Activated CD8-positive, alpha-beta memory T cell treated with anti-CD3 and anti-CD28 coated beads for 1 hour (primary cell): Measurements from ENCODE around the gene CYP2C9.
"Not testable (repeated sequence)": the region's sequence is repeated elsewhere in the genome, so short reads cannot be mapped to it uniquely, and the experiment has no call there.

Experiments used
- DNase-seq, 2 donors: peaks; one replicate each; pipeline ENCODE4 v3.0.0-alpha.2; 2020; ENCODE audit warnings: low read depth in 1 of 2; ENCODE audit errors: extremely low read depth in 1 of 2

CYP2C9 gene

GRCh38 chr10:94938383-94938782 is at the start of gene CYP2C9:
CYP2C9 (plus strand) TSS chr10:94938658; CDS start chr10:94938683, 25 bp downstream.
- DNase-seq = no peak

- DNase-seq = no peak
Observed at GRCh38 chr10:94889123-94889522, 49.3 kb upstream of the CYP2C9 start.

DNA sequence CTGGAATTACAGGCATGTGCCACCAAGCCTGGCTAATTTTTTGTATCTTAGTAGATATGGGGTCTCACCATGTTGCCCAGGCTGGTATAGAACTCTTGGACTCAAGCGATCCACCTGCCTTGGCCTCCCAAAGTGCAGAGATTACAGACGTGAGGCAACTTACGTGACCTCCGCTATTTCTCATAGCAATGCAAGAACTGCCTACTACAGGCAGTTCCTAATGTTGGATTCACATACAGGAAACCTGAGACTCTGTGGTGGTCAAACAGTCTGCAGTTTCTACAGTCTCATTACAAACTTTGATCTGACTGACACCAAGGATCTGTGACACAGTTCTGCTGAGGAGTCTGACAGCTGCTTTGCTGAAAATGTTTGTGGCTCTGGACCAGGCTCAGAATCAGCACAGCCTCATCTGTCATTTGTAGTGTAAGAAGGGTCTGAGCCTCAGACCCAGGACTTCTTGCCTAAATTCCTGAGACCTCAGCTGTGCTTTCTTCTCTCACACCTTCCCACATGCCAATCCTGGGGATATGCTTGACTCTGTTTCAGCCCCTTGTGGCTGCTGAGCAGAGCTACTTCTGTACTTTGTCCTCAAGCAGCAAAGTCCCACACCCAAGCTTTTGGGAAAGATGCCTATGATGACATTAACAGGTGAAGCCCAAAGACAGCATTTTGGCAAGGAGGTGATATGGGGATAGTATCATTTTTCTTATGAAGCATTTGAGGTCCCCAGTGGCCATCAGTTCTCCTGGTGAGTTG is 48.0 kb upstream of the CYP2C9 start:
- DNase-seq = no peak

- DNase-seq = not testable (repeated sequence)
Observed at GRCh38 chr10:94898414-94898813, 40.0 kb upstream of the CYP2C9 start.

GRCh38 chr10:94902080-94902479 is 36.4 kb upstream of the CYP2C9 start:
- DNase-seq = no peak

GRCh38 chr10:94902570-94902969 is 35.9 kb upstream of the CYP2C9 start:
- no peak for DNase-seq

- DNase-seq = not testable (repeated sequence)
Observed at GRCh38 chr10:94904506-94905148, 33.8 kb upstream of the CYP2C9 start.

GRCh38 chr10:94916423-94916822 is 22.0 kb upstream of the CYP2C9 start:
- DNase-seq = no peak

GRCh38 chr10:94936721-94937120 is 1.7 kb upstream of the CYP2C9 start:
- no peak for DNase-seq

DNA sequence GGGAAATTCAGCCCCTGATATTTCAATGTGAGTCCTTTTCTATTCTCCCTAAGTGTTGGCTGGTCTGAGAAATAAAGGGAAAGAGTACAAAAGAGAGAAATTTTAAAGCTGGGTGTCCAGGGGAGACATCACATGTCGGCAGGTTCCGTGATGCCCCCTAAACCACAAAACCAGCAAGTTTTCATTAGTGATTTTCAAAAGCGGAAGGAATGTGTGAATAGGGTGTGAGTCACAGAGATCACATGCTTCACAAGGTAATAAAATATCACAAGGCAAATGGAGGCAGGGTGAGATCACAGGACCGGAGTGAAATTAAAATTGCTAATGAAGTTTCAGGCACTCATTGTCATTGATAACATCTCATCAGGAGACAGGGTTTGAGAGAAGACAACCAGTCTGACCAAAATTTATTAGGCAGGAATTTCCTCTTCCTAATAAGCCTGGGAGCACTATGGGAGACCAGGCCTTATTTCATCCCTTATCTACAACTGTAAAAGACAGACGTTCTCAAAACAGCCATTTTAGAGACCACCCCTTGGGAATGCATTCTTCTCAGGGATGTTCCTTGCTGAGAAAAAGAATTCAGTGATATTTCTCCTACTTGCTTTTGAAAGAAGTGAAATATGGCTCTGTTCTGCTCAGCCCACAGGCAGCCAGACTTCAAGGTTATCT is 5.1 kb downstream of the CYP2C9 start:
- not testable (repeated sequence) for DNase-seq

DNA sequence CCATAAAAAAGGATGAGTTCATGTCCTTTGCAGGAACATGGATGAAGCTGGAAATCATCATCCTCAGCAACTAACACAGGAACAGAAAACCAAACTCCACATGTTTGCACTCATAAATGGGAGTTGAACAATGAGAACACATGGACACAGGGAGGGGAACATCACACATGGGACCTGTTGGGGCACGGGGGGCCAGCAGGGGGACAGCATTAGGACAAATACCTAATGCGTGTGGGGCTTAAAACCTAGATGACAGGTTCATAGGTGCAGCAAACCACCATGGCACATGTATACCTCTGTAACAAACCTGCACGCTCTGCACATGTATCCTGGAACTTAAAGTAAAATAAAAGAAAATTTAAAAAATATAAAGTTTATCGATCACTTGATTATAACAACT is 7.7 kb downstream of the CYP2C9 start:
- not testable (repeated sequence) for DNase-seq

GRCh38 chr10:94963901-94964300 is 25.4 kb downstream of the CYP2C9 start:
- no peak for DNase-seq

- DNase-seq = no peak
Observed at GRCh38 chr10:94983555-94983954, 45.1 kb downstream of the CYP2C9 start.

DNA sequence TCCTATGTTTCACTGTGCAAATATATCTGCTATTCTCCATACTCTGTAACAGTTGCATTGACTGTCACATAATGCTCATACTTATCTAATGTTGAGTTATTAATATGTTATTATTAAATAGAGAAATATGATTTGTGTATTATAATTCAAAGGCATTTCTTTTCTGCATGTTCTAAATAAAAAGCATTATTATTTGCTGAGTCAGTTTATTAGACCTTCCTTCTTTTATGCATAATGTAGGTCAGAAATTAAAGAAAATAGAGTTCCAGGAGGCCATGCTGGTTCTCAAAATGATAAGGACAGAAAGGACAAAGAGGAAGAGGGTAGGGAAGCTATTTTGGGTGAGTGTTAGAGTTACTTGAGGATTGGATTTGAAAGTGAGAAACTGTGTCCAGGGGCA is 50.7 kb downstream of the CYP2C9 start:
- DNase-seq = no peak

DNA sequence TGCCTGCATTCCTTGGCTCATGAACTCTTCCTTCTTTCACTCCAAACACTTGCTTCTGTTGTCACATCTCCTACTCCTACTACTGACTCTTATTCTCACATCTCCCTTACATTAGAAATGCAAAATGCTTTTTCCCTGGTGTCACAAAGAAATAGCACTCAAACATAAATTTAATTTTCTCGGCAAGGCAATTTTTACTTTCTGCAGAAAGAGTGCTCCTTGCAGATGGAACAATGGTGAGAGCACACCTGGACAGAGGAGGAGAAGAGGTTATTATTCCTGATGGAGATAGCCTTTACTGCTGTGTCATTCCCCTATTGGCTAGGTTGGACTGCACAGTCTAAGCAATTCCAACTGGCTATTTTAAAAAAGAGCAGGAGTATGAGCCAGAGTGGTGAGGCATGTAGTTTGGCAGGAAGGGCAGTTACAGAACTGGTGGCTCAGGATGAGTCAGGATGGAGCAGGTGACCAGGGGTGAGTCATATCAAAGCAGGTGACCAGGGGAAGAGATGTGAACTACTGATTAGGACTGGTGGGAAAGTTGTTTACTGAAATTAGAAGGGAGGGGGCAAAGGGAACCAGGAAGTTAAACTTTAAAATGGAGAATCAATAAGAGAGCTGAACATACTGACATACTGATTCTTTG is 52.9 kb downstream of the CYP2C9 start:
- DNase-seq = no peak

- DNase-seq = no peak
Observed at GRCh38 chr10:94992811-94993210, 54.4 kb downstream of the CYP2C9 start.

GRCh38 chr10:94997741-94998174 is 59.3 kb downstream of the CYP2C9 start:
- no peak for DNase-seq

DNA sequence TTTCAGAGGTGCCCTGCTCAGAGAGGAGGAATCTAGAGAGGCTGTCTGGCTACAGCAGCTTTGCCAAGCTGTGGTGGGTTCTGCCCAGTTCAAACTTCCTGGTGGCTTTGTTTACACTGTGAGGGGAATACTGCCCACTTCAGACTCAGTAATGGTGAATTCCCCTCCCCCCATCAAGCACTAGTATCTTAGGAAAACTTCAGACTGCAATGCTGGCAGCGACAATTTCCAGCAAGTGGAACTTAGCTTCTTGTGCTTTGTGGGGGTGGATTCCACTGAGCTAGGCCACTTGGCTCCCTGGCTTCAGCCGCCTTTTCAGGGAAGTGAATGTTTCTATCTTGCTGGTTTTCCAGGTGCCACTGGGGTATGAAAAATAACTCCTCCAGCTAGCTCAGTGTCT is 88.0 kb downstream of the CYP2C9 start:
- no peak for DNase-seq

DNA sequence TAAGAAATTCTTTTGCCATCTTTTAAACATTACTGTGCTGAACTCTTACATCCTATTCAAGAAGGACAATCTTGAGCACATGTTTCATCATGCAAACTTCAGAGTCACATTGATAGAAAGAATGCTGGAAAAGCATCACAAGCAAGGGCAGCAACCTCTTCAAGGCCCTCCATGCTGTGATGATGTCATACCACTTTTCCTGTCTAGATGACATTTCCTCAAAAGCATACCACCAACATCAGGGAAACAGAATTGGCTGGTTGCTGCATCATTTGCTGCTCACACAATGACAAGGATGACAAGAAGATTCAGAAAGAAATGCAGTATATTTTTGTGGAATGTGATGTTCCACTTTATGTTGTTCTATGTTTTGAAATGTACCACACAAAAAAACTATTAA is 93.2 kb downstream of the CYP2C9 start:
- DNase-seq = no peak

- no peak for DNase-seq
Observed at GRCh38 chr10:95034401-95034800, 95.9 kb downstream of the CYP2C9 start.
